ENCODE data around the gene CCL2. TPM values are rescaled to one million over a fixed set of nuclear protein-coding genes. Genes with fewer than 3 reads are reported as not detected.

The CCL2 gene
- total and polyA plus RNA-seq, 2 of the 8 experiments (the other 6 are each of a cell fraction or from before 2014, with no cell fraction given) = 3.0 to 3.7 TPM

DNA sequence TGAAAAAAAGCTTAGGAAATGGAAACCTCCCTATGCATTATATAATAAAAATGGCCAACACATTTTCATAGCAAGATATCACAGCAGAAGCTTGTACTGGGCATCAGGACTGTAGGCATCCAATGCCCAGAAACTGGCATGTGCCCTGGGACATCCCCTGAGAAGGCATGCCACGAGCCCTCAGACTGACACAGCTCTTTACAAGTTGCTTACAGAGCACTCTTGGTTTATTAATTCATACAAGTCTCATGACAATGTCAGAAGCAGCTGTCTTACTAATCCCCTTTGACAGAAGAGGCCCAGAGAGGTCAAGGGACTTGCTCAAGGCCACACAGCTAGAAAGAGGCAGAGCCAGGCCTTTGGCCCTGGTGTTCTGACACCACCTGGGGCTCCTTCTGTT is 5.6 kb upstream of the CCL2 start:
- H3K9ac ChIP-seq (replicated peaks in 1 of 4; ENCODE audit: extremely low read depth in 1 of 4, low read depth in 3 of 4, low read length in 3 of 4) = no peak overlapping the region
- peaks cover 0 to 7% (median 2%) of the 10 kb centered on the region in 4 experiments; a peak in 4 of 7 replicates for H3K4me1 ChIP-seq (replicated peaks in 1 of 4; ENCODE audit: control insufficient read depth in 3 of 4, insufficient read depth in 4 of 4, low read length in 3 of 4)
- no peaks in the 10 kb centered on the region for H3K79me2 ChIP-seq (ENCODE audit: control insufficient read depth in 1 of 2, insufficient read depth in 2 of 2, low read length in 2 of 2)
- no peak overlapping the region for H3K4ac ChIP-seq (replicated peaks; ENCODE audit: insufficient read length, low read depth, low read length)
- H4K5ac ChIP-seq (ENCODE audit: insufficient read length, low read depth, low read length) = no peak overlapping the region
- H2BK5ac ChIP-seq (ENCODE audit: low read depth, low read length) = no peak overlapping the region
- no peak overlapping the region for H3K4me3 ChIP-seq (ENCODE audit: extremely low read depth in 1 of 4, insufficient read depth in 2 of 4, low read depth in 3 of 4, low read length in 4 of 4)
- no peaks in the 10 kb centered on the region for H3K36me3 ChIP-seq (ENCODE audit: control insufficient read depth in 2 of 4, insufficient read depth in 4 of 4, low read length in 3 of 4)
- no peak for FAIRE-seq
- no peak overlapping the region for H4K91ac ChIP-seq (replicated peaks; ENCODE audit: insufficient read length, low read length)
- DNase-seq (ENCODE audit: low read depth in 1 of 2, low spot score in 2 of 2) = no peak
- H2AFZ ChIP-seq (ENCODE audit: low read length) = no peak overlapping the region
- no peak overlapping the region for H3K14ac ChIP-seq (ENCODE audit: insufficient read length)
- no peak overlapping the region for H3K27ac ChIP-seq (ENCODE audit: low read depth, low read length)
- H3K79me1 ChIP-seq (ENCODE audit: low read depth, low read length) = no peaks in the 10 kb centered on the region
- no peak overlapping the region for H2BK20ac ChIP-seq (ENCODE audit: low read length)
- no peak overlapping the region for H2BK12ac ChIP-seq (ENCODE audit: low read depth, low read length)
- no peaks in the 10 kb centered on the region for H3K9me3 ChIP-seq (ENCODE audit: insufficient read depth in 2 of 2, low read depth in 1 of 2, low read length in 1 of 2)
- no peaks in the 10 kb centered on the region for H3K23me2 ChIP-seq (ENCODE audit: low read depth, low read length)
- no peak for TF ChIP-seq SP4 (IDR thresholded peaks at IDR 0.05; ENCODE audit: low read length)
- TF ChIP-seq JUND (IDR thresholded peaks at IDR 0.05; ENCODE audit: low read length) = no peak
- TF ChIP-seq BRCA1 (IDR thresholded peaks at IDR 0.05; ENCODE audit: low read depth, low read length) = no peak
- POLR2A ChIA-PET (ENCODE audit: partially characterized antibody) = no interaction called here
- H4K8ac ChIP-seq (ENCODE audit: extremely low read depth, insufficient read depth, low read length) = no peak overlapping the region
- no peak overlapping the region for H3K56ac ChIP-seq (replicated peaks; ENCODE audit: insufficient read length, low read depth, low read length)
- no peak overlapping the region for H2BK120ac ChIP-seq (replicated peaks; ENCODE audit: low read depth, low read length)
- 100% methylated on average over 1 of the region's 1 CpG; no CpG with 5 or more reads in 1 of the 2 experiments for WGBS, 2 experiments (ENCODE audit: extremely low coverage in 1 of 2, insufficient coverage in 1 of 2, insufficient read length in 1 of 2, insufficient replicate concordance in 2 of 2, low coverage in 1 of 2, low lambda C conversion rate in 2 of 2, missing lambda C conversion rate in 1 of 2)
- H2AK5ac ChIP-seq (ENCODE audit: low read depth, low read length) = no peak overlapping the region
- H3K23ac ChIP-seq (ENCODE audit: insufficient read length) = no peak overlapping the region
- no peaks in the 10 kb centered on the region for H4K20me1 ChIP-seq (replicated peaks in 1 of 2; ENCODE audit: control insufficient read depth in 1 of 2, insufficient read depth in 2 of 2, low read length in 2 of 2)
- H3K4me2 ChIP-seq (ENCODE audit: insufficient read depth in 1 of 2, low read depth in 2 of 2, low read length in 2 of 2) = no peak overlapping the region
- CTCF ChIA-PET (ENCODE audit: partially characterized antibody) = interaction anchor here (0.6 to 2.9 kb wide), 4 partner anchors 25 to 58 kb away, joined by 3 to 13 read pairs (median 4); no protein-coding TSS in a partner anchor
- H3K27me3 ChIP-seq (replicated peaks in 1 of 4; ENCODE audit: control insufficient read depth in 3 of 4, extremely low read depth in 1 of 4, insufficient read depth in 3 of 4, low read length in 3 of 4) = peaks cover 0 to 3% (median 0%) of the 10 kb centered on the region in 4 experiments; a peak in 1 of 7 replicates
- H2BK15ac ChIP-seq (ENCODE audit: low read length) = no peak overlapping the region
- H3K18ac ChIP-seq (ENCODE audit: extremely low read depth, low read length) = no peak overlapping the region
